Middle frontal gyrus (tissue), 1 donor: ENCODE measurements around the gene EPB41L2.
"Not testable (repeated sequence)": the region's sequence is repeated elsewhere in the genome, so short reads cannot be mapped to it uniquely, and the experiment has no call there.

ENCODE experiments used
- DNase-seq: peaks from one replicate; pipeline ENCODE4 v3.0.0-alpha.2; 2015; ENCODE audit warnings: low spot score; ENCODE audit errors: extremely low spot score

Gene EPB41L2

GRCh38 chr6:131037194-131037897 lies 25.7 kb downstream of the EPB41L2 start:
- DNase-seq, result no peak

- DNase-seq, result no peak
Observed at GRCh38 chr6:131036601-131037000, 26.4 kb downstream of the EPB41L2 start.

- DNase-seq, result no peak
Observed at GRCh38 chr6:131036143-131036542, 26.9 kb downstream of the EPB41L2 start.

- no peak for DNase-seq
Observed at GRCh38 chr6:131035582-131035981, 27.5 kb downstream of the EPB41L2 start.

GRCh38 chr6:131033631-131034030 lies 29.4 kb downstream of the EPB41L2 start:
- DNase-seq, result no peak

- no peak for DNase-seq
Observed at GRCh38 chr6:131029626-131030297, 33.3 kb downstream of the EPB41L2 start.

- DNase-seq, result no peak
Observed at GRCh38 chr6:131027326-131027725, 35.7 kb downstream of the EPB41L2 start.

- no peak for DNase-seq
Observed at GRCh38 chr6:131026243-131026642, 36.8 kb downstream of the EPB41L2 start.

GRCh38 chr6:131024565-131024964 lies 38.5 kb downstream of the EPB41L2 start:
- DNase-seq, result no peak

- no peak for DNase-seq
Observed at GRCh38 chr6:131023834-131024504, 39.1 kb downstream of the EPB41L2 start.

- DNase-seq, result no peak
Observed at GRCh38 chr6:131022691-131023090, 40.4 kb downstream of the EPB41L2 start.

GRCh38 chr6:131017962-131018361 lies 45.1 kb downstream of the EPB41L2 start:
- DNase-seq, result no peak

GRCh38 chr6:131015630-131016263 lies 47.3 kb downstream of the EPB41L2 start:
- no peak for DNase-seq

- DNase-seq, result no peak
Observed at GRCh38 chr6:131015025-131015591, 47.9 kb downstream of the EPB41L2 start.

GRCh38 chr6:131014080-131014776 lies 48.8 kb downstream of the EPB41L2 start:
- DNase-seq, result no peak

- DNase-seq, result no peak
Observed at GRCh38 chr6:131013495-131013894, 49.5 kb downstream of the EPB41L2 start.

GRCh38 chr6:131009790-131010189 lies 53.3 kb downstream of the EPB41L2 start:
- DNase-seq, result no peak

GRCh38 chr6:131008965-131009364 lies 54.1 kb downstream of the EPB41L2 start:
- not testable (repeated sequence) for DNase-seq

GRCh38 chr6:131007964-131008363 lies 55.1 kb downstream of the EPB41L2 start:
- not testable (repeated sequence) for DNase-seq

GRCh38 chr6:131007286-131007685 lies 55.8 kb downstream of the EPB41L2 start:
- DNase-seq, result no peak

- DNase-seq, result no peak
Observed at GRCh38 chr6:131005439-131006016, 57.5 kb downstream of the EPB41L2 start.
